Activated naive CD8-positive, alpha-beta T cell treated with anti-CD3 and anti-CD28 coated beads, Interleukin-2, amount 10 ng/mL, durations not matched to agents 7 days and 5 days (primary cell): Measurements from ENCODE around the gene PLSCR1. TPM values are rescaled to one million over a fixed set of nuclear protein-coding genes. Genes with fewer than 3 reads are reported as not detected.
"Not testable (repeated sequence)": the region's sequence is repeated elsewhere in the genome, so short reads cannot be mapped to it uniquely, and the experiment has no call there.

Experiments
- ATAC-seq: fragments of 150-1000 bp; cut with Tn5 transposase; one replicate; pipeline ENCODE4 v1.10.0; 2021; ENCODE audit warnings: low read depth, moderate library complexity
- POLR2A ChIA-PET: fragments of 350-600 bp; sonication (Branson Sonifier 250); formaldehyde crosslinking; loops from one replicate; lab custom pipeline; 2021; ENCODE audit warnings: antibody characterized with exemption; lab: Charles Lee
- DNase-seq: peaks from one replicate; pipeline ENCODE4 v3.0.0; 2021
- H3K27ac Mint-ChIP-seq: one replicate; pipeline ENCODE4 v1.8.0; 2022; ENCODE audit warnings: mild to moderate bottlenecking, mixed read lengths
- H3K27me3 Mint-ChIP-seq: one replicate; pipeline ENCODE4 v1.8.0; 2022; ENCODE audit warnings: mild to moderate bottlenecking, moderate library complexity, mixed read lengths
- H3K36me3 Mint-ChIP-seq: one replicate; pipeline ENCODE4 v1.8.0; 2021; ENCODE audit warnings: mild to moderate bottlenecking, mixed read lengths
- H3K4me1 Mint-ChIP-seq: one replicate; pipeline ENCODE4 v1.8.0; 2021; ENCODE audit warnings: mixed read lengths
- H3K4me3 Mint-ChIP-seq: one replicate; pipeline ENCODE4 v1.8.0; 2022; ENCODE audit warnings: mild to moderate bottlenecking, moderate library complexity, mixed read lengths
- H3K9me3 Mint-ChIP-seq: one replicate; pipeline ENCODE4 v1.8.0; 2021; ENCODE audit warnings: mixed read lengths
- total RNA-seq, 2 experiments: library from RNA; stranded (reverse); gene quantifications; one replicate each; pipeline ENCODE4 v1.2.3, GENCODE V29; 2021

Gene PLSCR1
- total RNA-seq, 2 experiments from 2014 or later: 172 to 177 TPM

- DNase-seq: no peak
- POLR2A ChIA-PET: interaction anchor here (0.6 kb wide), 1 partner anchor 9 kb away, joined by 3 read pairs; no protein-coding TSS in a partner anchor
- peak overlapping the region; percentile 63 for H3K27ac Mint-ChIP-seq
- H3K27me3 Mint-ChIP-seq: no peaks in the 10 kb centered on the region
- peaks cover 35% of the 10 kb centered on the region for H3K4me1 Mint-ChIP-seq
- H3K9me3 Mint-ChIP-seq: peaks cover 4% of the 10 kb centered on the region
- H3K4me3 Mint-ChIP-seq: no peak overlapping the region
- peaks cover 28% of the 10 kb centered on the region for H3K36me3 Mint-ChIP-seq
- no peak for ATAC-seq
Measured at GRCh38 chr3:146502887-146503460, 41.4 kb downstream of the PLSCR1 start.

- Mint-ChIP-seq H3K27me3 (no peaks in the 10 kb centered on the region), H3K4me1 (peaks cover 32% of the 10 kb centered on the region), H3K4me3 (no peak overlapping the region), H3K9me3 (peaks cover 4% of the 10 kb centered on the region), H3K27ac (no peak overlapping the region), H3K36me3 (peaks cover 24% of the 10 kb centered on the region)
- POLR2A ChIA-PET: no interaction called here
- ATAC-seq (no peak), DNase-seq (no peak)
Measured at GRCh38 chr3:146501752-146502151, 42.7 kb downstream of the PLSCR1 start.

DNA sequence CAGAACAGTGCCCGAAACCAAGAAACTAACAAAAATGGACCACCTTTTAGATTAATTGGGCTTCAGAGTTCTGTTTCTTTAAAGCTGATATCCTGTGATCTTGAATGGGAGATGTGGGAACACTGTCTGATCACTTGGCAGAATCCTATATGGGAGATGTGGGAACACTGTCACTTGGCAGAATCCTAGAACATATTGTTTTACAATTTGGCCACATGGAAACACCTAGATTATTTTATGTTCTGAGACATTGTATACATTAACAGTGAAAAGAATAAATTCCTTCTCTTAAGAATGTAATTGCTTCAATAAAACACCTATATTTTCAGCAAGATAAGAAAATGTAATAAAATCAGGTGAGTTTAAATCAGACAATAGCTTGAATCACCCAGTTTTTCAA is 44.7 kb downstream of the PLSCR1 start:
- ATAC-seq (no peak), DNase-seq (no peak)
- Mint-ChIP-seq H3K36me3 (peaks cover 26% of the 10 kb centered on the region), H3K4me3 (no peak overlapping the region), H3K27me3 (peaks cover 2% of the 10 kb centered on the region), H3K4me1 (peaks cover 26% of the 10 kb centered on the region), H3K27ac (no peak overlapping the region), H3K9me3 (peaks cover 5% of the 10 kb centered on the region)
- POLR2A ChIA-PET: interaction anchor here (1.3 to 3.6 kb wide), 3 partner anchors 31 to 44 kb away, joined by 3 to 31 read pairs (median 4); partner anchors contain the start of genes PLSCR1 and PLSCR2

DNA sequence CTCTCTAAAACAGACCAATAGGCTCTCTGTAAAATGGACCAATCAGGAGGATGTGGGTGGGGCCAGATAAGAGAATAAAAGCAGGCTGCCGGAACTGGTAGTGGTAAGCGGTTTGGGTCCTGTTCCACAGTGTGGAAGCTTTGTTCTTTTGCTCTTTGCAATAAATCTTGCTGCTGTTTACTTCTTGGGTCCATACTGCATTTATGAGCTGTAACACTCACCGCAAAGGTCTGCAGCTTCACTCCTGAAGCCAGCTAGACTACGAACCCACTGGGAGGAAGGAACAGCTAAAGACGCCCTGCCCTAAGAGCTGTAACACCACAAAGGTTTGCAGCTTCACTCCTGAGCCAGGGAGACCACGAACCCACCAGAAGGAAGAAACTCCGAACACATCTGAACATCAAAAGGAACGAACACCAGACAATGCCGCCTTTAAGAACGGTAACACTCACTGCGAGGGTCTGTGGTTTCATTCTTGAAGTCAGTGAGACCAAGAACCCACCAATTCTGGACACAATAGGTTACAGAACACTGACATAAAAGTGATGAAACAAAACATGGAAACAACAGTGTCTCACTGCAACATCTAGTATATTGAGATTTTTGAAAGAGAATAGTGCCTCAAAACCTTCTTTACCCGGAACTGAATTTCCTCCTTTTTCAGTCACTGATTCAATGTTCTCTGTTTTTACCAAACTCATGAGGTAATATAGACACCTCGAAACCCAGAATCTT is 46.2 kb downstream of the PLSCR1 start:
- DNase-seq: peak; percentile 65
- Mint-ChIP-seq H3K9me3 (peaks cover 5% of the 10 kb centered on the region), H3K4me3 (peak overlapping the region; percentile 72), H3K27ac (peak overlapping the region; percentile 92), H3K27me3 (peaks cover 6% of the 10 kb centered on the region), H3K4me1 (peaks cover 22% of the 10 kb centered on the region), H3K36me3 (peaks cover 17% of the 10 kb centered on the region)
- ATAC-seq: peak; percentile 76
- POLR2A ChIA-PET: interaction anchor here (0.7 to 3.6 kb wide), 9 partner anchors 9 to 53 kb away, joined by 3 to 31 read pairs (median 5); partner anchors contain the start of genes PLSCR1 and PLSCR2

GRCh38 chr3:146497145-146497843 is 47.1 kb downstream of the PLSCR1 start:
- H3K36me3 Mint-ChIP-seq, H3K9me3 Mint-ChIP-seq, DNase-seq, ATAC-seq: not testable (repeated sequence)
- H3K4me1 Mint-ChIP-seq: peaks cover 17% of the 10 kb centered on the region
- POLR2A ChIA-PET: interaction anchor here (0.6 to 3.6 kb wide), 9 partner anchors 16 to 54 kb away, joined by 3 to 31 read pairs (median 5); partner anchors contain the start of genes PLSCR1 and PLSCR2
- peaks cover 13% of the 10 kb centered on the region for H3K27me3 Mint-ChIP-seq
- peak overlapping the region; percentile 92 for H3K27ac Mint-ChIP-seq
- H3K4me3 Mint-ChIP-seq: peak overlapping the region; percentile 72

- no peak overlapping the region for H3K4me3 Mint-ChIP-seq
- peaks cover 14% of the 10 kb centered on the region for H3K27me3 Mint-ChIP-seq
- ATAC-seq (no peak), DNase-seq (no peak)
- H3K9me3 Mint-ChIP-seq: peaks cover 3% of the 10 kb centered on the region
- peaks cover 16% of the 10 kb centered on the region for H3K4me1 Mint-ChIP-seq
- H3K27ac Mint-ChIP-seq: no peak overlapping the region
- POLR2A ChIA-PET: interaction anchor here (0.6 kb wide), 1 partner anchor 27 kb away, joined by 3 read pairs; no protein-coding TSS in a partner anchor
- H3K36me3 Mint-ChIP-seq: peaks cover 9% of the 10 kb centered on the region
Measured at GRCh38 chr3:146496726-146497125, 47.7 kb downstream of the PLSCR1 start.

GRCh38 chr3:146496251-146496650 is 48.2 kb downstream of the PLSCR1 start:
- ATAC-seq: no peak
- H3K36me3 Mint-ChIP-seq: peaks cover 9% of the 10 kb centered on the region
- DNase-seq: no peak
- H3K4me1 Mint-ChIP-seq: peaks cover 15% of the 10 kb centered on the region
- H3K27ac Mint-ChIP-seq: no peak overlapping the region
- peaks cover 3% of the 10 kb centered on the region for H3K9me3 Mint-ChIP-seq
- H3K4me3 Mint-ChIP-seq: no peak overlapping the region
- peaks cover 14% of the 10 kb centered on the region for H3K27me3 Mint-ChIP-seq
- POLR2A ChIA-PET: interaction anchor here (0.6 kb wide), 1 partner anchor 26 kb away, joined by 3 read pairs; no protein-coding TSS in a partner anchor

- H3K27ac Mint-ChIP-seq: no peak overlapping the region
- H3K4me1 Mint-ChIP-seq: peaks cover 15% of the 10 kb centered on the region
- ATAC-seq: no peak
- no peak for DNase-seq
- POLR2A ChIA-PET: no interaction called here
- peaks cover 10% of the 10 kb centered on the region for H3K9me3 Mint-ChIP-seq
- peaks cover 9% of the 10 kb centered on the region for H3K36me3 Mint-ChIP-seq
- no peak overlapping the region for H3K4me3 Mint-ChIP-seq
- H3K27me3 Mint-ChIP-seq: peaks cover 19% of the 10 kb centered on the region
Measured at GRCh38 chr3:146493761-146494160, 50.6 kb downstream of the PLSCR1 start.

GRCh38 chr3:146493221-146493620 is 51.2 kb downstream of the PLSCR1 start:
- peaks cover 10% of the 10 kb centered on the region for H3K9me3 Mint-ChIP-seq
- peaks cover 21% of the 10 kb centered on the region for H3K27me3 Mint-ChIP-seq
- peaks cover 9% of the 10 kb centered on the region for H3K36me3 Mint-ChIP-seq
- no peak overlapping the region for H3K4me3 Mint-ChIP-seq
- no peak overlapping the region for H3K27ac Mint-ChIP-seq
- ATAC-seq (no peak), DNase-seq (no peak)
- peaks cover 10% of the 10 kb centered on the region for H3K4me1 Mint-ChIP-seq
- POLR2A ChIA-PET: no interaction called here

GRCh38 chr3:146491303-146491702 is 53.1 kb downstream of the PLSCR1 start:
- Mint-ChIP-seq H3K9me3 (peaks cover 14% of the 10 kb centered on the region), H3K36me3 (peaks cover 5% of the 10 kb centered on the region), H3K27ac (no peak overlapping the region), H3K4me3 (no peak overlapping the region), H3K27me3 (peaks cover 35% of the 10 kb centered on the region), H3K4me1 (no peaks in the 10 kb centered on the region)
- DNase-seq: no peak
- ATAC-seq: no peak
- POLR2A ChIA-PET: interaction anchor here (0.6 kb wide), 1 partner anchor 89 kb away, joined by 3 read pairs; no protein-coding TSS in a partner anchor

- Mint-ChIP-seq H3K27ac (no peak overlapping the region), H3K9me3 (peaks cover 22% of the 10 kb centered on the region), H3K4me1 (no peaks in the 10 kb centered on the region), H3K27me3 (peaks cover 35% of the 10 kb centered on the region), H3K36me3 (no peaks in the 10 kb centered on the region), H3K4me3 (no peak overlapping the region)
- POLR2A ChIA-PET: no interaction called here
- no peak for ATAC-seq
- no peak for DNase-seq
Measured at GRCh38 chr3:146485297-146485696, 59.1 kb downstream of the PLSCR1 start.

DNA sequence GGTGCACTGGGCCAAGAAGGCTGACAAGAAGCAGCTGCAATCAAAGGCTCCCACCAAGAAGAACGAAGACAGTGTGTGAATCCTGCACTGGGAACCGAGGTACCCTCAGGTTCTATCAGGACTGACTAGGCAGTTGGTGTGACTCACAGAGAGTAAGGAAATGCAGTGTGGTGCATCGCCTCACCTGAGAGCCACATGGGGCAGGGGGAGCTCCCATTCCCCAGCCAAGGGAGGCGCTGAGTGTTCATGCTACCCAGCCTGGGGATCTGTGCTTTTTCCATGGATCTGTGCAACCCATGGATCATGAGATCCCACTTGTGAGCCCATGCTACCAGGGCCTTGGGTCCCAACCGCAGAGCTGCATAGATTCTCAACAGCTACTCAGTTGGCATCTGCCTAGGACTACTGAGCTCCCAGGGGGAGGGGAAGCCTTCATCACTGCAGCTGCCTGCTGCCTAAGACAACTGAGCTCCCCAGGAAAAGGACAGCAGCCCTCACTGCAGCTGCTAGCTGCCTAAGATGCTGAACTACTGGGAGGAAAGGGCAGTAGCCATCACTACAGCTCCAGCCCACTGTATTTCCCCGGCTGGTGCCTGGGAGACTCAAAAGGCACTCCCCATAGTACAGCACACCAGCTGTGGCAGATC is 68.2 kb downstream of the PLSCR1 start:
- Mint-ChIP-seq H3K4me3 (no peak overlapping the region), H3K27ac (no peak overlapping the region), H3K9me3 (peaks cover 3% of the 10 kb centered on the region), H3K4me1 (no peaks in the 10 kb centered on the region), H3K27me3 (peaks cover 27% of the 10 kb centered on the region), H3K36me3 (no peaks in the 10 kb centered on the region)
- POLR2A ChIA-PET: no interaction called here
- ATAC-seq: no peak
- no peak for DNase-seq

- DNase-seq, H3K4me3 Mint-ChIP-seq, H3K36me3 Mint-ChIP-seq, H3K27ac Mint-ChIP-seq, H3K9me3 Mint-ChIP-seq, POLR2A ChIA-PET, H3K4me1 Mint-ChIP-seq, ATAC-seq: not testable (repeated sequence)
- peaks cover 22% of the 10 kb centered on the region for H3K27me3 Mint-ChIP-seq
Measured at GRCh38 chr3:146474976-146475375, 69.4 kb downstream of the PLSCR1 start.
